ENCODE results near the gene PLEKHO2. TPM values are rescaled to one million over a fixed set of nuclear protein-coding genes. Genes with fewer than 3 reads are reported as not detected.
"Not testable (repeated sequence)": the region's sequence is repeated elsewhere in the genome, so short reads cannot be mapped to it uniquely, and the experiment has no call there.

Gene PLEKHO2, protein sequence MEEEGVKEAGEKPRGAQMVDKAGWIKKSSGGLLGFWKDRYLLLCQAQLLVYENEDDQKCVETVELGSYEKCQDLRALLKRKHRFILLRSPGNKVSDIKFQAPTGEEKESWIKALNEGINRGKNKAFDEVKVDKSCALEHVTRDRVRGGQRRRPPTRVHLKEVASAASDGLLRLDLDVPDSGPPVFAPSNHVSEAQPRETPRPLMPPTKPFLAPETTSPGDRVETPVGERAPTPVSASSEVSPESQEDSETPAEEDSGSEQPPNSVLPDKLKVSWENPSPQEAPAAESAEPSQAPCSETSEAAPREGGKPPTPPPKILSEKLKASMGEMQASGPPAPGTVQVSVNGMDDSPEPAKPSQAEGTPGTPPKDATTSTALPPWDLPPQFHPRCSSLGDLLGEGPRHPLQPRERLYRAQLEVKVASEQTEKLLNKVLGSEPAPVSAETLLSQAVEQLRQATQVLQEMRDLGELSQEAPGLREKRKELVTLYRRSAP
- total RNA-seq = 10.4 TPM
- long read RNA-seq, transcript PLEKHO2-201 (6 exons, 3,720 nt) = major isoform, 11 of 13 reads
- long read RNA-seq, partial matches to known transcripts = 2 of 13 reads
- long read RNA-seq, other reads (novel, unspliced or antisense) = 0 of 13 reads

DNA sequence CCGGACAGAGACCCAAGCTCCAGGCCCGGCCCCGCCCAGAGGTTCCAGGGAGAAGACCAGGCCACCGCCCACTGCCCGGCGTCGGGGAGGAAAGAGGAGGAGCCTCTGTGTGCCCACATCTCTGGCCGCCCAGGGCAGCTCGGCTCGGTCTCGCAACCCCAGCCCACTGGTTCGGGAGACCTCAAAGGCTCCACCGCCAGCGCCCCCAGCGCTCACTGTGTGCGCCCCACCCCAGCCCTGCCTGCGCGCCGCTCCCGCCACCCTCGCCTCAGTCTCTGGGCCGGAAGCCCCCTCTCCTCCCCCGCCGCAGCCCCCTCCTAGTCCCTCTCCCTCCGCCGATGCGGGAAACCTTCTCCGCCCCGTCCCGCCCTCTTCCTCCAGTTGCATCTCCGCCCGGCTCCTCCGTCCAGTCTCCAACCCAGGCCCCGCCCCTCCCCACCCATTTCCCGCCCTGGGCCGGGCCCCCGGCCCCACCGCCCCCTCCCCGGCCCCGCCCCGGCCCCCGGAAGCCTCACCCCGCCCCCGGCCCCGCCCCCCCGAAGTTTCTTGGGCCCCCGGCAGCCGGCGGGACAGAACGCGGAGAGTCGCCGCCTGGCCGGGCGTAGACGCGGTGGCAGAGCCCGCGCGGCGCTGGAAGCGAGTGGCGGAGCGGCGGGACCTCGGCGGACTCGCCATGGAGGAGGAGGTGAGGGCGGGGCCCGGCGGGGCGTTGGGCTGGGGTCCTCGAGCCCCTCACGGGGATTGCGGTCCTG lies at the start of gene PLEKHO2:
PLEKHO2 (plus strand) TSS at position 572 of the 752 bp plus-strand sequence; CDS start at position 674, 102 bp downstream.
- ATAC-seq = peak; percentile 90
- DNase-seq (ENCODE audit: missing footprints) = peak; percentile 99
- intact Hi-C loops (cut with DNase I) = loop anchor here (2.0 kb wide), 2 partner anchors 37 to 63 kb away; no protein-coding TSS in a partner anchor

- intact Hi-C loops (cut with DNase I) = no loop called here
- no peak for ATAC-seq
Measured at GRCh38 chr15:64792282-64792681, 49.4 kb upstream of the PLEKHO2 start.

GRCh38 chr15:64795299-64795698 lies 46.4 kb upstream of the PLEKHO2 start:
- not testable (repeated sequence) for DNase-seq (ENCODE audit: missing footprints)

More at GRCh38 chr15:64792282-64792681, 49.4 kb upstream of the PLEKHO2 start:
- DNase-seq (ENCODE audit: missing footprints) = no peak

GRCh38 chr15:64795921-64796320 lies 45.8 kb upstream of the PLEKHO2 start:
- ATAC-seq; DNase-seq (ENCODE audit: missing footprints); intact Hi-C loops (cut with DNase I): not testable (repeated sequence)

More at GRCh38 chr15:64795299-64795698, 46.4 kb upstream of the PLEKHO2 start:
- intact Hi-C loops (cut with DNase I); ATAC-seq: not testable (repeated sequence)

DNA sequence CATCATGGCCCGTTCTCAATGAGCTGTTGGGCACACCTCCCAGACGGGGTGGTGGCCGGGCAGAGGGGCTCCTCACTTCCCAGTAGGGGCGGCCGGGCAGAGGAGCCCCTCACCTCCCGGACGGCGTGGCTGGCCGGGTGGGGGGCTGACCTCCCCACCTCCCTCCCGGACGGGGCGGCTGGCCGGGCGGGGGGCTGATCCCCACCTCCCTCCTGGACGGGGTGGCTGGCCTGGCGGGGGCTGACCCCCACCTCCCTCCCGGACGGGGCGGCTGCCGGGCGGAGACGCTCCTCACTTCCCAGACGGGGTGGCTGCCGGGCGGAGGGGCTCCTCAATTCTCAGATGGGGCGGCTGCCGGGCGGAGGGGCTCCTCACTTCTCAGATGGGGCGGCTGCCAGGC lies 42.8 kb upstream of the PLEKHO2 start:
- intact Hi-C loops (cut with DNase I); DNase-seq (ENCODE audit: missing footprints); ATAC-seq: not testable (repeated sequence)

- intact Hi-C loops (cut with DNase I) = no loop called here
- no peak for ATAC-seq
- DNase-seq (ENCODE audit: missing footprints) = no peak
Measured at GRCh38 chr15:64800476-64800875, 41.2 kb upstream of the PLEKHO2 start.

DNA sequence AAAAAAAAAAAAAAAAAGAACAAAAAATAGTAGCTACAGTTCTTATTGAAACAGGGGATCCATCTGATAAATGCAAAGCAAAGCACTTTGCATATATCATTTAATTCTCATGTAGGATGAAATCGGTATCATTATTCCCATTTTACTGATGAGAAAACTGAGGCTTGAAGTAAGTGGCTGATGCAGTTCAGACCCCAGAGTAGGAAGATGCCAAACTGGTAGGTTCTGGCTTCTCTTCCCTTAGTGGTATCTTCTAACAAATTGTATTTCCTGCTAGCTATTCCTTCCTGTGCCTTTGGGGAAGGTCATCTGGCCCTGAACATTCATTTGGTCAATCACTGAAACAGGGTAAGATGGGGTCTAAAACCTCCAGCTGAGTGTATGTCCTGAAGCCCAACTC lies 38.2 kb upstream of the PLEKHO2 start:
- intact Hi-C loops (cut with DNase I) = no loop called here
- no peak for DNase-seq (ENCODE audit: missing footprints)
- no peak for ATAC-seq

GRCh38 chr15:64804619-64805018 lies 37.1 kb upstream of the PLEKHO2 start:
- no peak for ATAC-seq
- DNase-seq (ENCODE audit: missing footprints) = no peak
- intact Hi-C loops (cut with DNase I) = loop anchor here (5.0 kb wide), 1 partner anchor 32 kb away; no protein-coding TSS in a partner anchor

DNA sequence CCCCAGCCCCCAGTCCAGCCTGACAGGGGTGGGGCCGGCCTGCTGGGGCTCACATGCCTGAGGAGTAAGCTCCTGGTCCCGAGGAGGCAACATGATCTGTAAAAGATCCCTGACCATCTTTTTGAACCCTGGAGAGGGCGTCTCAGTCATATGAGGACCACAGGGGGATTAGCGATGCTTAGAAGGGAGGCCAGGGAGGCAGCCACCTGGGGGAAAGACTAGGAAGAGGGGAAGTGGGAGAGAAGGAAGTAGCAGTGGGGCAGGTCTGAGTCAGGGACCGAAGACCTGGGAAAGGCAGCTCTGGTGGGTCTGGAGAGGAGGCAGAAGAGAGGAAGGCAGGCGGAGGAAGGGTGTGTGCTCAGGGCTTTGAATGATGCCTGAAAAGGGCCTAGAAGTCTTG lies 35.2 kb upstream of the PLEKHO2 start:
- intact Hi-C loops (cut with DNase I) = loop anchor here (5.0 kb wide), 1 partner anchor 34 kb away; no protein-coding TSS in a partner anchor
- ATAC-seq (no peak), DNase-seq (ENCODE audit: missing footprints) (no peak)

- no peak for ATAC-seq
- no peak for DNase-seq (ENCODE audit: missing footprints)
- intact Hi-C loops (cut with DNase I) = loop anchor here (5.0 kb wide), 1 partner anchor 35 kb away; no protein-coding TSS in a partner anchor
Measured at GRCh38 chr15:64807051-64807749, 34.5 kb upstream of the PLEKHO2 start.

DNA sequence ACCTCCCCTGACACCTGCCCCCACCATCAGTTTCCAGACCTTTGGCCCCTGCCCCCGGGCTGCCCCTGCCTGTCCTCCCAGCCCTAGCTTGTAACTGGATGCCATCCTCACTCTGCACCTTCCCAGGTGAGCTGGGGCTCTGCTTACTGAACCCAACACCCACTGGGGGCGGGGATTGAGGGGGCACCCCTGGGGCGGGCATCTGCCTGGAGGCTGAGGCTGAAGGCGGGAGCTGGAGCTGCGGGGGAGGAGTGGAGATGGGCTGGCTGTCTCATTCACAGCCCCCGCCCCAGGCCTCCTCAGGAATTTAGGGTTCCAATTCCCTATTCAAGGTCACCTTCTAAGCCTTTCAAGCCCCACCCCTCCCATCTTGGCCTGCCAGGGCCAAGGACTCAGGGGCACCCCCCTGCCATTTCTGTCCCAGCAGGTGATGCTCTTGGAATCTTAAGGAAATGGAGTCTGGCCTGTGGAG lies 33.9 kb upstream of the PLEKHO2 start:
- no peak for DNase-seq (ENCODE audit: missing footprints)
- intact Hi-C loops (cut with DNase I) = loop anchor here (5.0 kb wide), 1 partner anchor 35 kb away; no protein-coding TSS in a partner anchor
- ATAC-seq = no peak

GRCh38 chr15:64808785-64809453 lies 32.8 kb upstream of the PLEKHO2 start:
- ATAC-seq = no peak
- intact Hi-C loops (cut with DNase I) = loop anchor here (5.0 kb wide), 1 partner anchor 37 kb away; no protein-coding TSS in a partner anchor
- DNase-seq (ENCODE audit: missing footprints) = no peak

DNA sequence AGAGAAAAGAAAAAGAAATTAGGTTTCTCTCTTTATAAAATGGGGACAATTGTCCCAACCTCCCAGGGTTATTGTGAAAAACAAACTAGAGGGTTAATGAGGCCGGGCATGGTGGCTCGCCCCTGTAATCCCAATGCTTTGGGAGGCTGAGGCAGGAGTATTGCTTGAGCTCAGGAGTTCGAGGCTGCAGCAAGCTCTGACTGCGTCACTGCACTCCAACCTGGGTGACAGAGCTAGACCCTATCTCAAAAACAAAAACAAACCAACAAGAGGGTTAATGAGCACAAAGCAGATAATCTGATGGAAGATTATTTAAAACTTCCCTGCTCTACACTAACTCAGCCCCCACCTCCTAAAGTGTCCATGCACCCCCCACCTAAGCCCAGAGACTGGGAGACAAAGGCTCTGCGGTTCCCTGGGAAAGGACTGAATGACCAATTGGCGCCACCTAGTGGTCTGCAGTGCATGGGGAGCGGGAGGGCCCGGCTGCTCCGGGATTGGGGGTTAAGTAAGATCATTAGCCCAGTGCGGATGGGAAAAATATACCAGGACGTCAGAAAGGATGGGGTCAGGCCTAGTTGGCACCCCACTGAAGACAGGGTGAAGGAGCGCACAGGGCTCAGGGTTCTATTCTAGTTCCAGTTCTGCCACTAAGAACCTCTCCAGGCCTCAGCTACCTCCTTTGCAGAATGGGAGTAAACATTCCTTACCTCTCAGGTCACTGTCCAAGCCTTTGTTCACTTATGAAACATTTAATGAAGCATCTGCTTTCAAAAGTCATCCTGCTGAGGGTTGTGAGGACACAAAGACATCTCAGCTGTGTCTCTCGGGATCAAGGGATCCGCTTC lies 31.8 kb upstream of the PLEKHO2 start:
- ATAC-seq (peak; percentile 87), DNase-seq (ENCODE audit: missing footprints) (peak; percentile 88)
- intact Hi-C loops (cut with DNase I) = loop anchor here (2.0 to 5.0 kb wide), 4 partner anchors 38 to 123 kb away; no protein-coding TSS in a partner anchor

DNA sequence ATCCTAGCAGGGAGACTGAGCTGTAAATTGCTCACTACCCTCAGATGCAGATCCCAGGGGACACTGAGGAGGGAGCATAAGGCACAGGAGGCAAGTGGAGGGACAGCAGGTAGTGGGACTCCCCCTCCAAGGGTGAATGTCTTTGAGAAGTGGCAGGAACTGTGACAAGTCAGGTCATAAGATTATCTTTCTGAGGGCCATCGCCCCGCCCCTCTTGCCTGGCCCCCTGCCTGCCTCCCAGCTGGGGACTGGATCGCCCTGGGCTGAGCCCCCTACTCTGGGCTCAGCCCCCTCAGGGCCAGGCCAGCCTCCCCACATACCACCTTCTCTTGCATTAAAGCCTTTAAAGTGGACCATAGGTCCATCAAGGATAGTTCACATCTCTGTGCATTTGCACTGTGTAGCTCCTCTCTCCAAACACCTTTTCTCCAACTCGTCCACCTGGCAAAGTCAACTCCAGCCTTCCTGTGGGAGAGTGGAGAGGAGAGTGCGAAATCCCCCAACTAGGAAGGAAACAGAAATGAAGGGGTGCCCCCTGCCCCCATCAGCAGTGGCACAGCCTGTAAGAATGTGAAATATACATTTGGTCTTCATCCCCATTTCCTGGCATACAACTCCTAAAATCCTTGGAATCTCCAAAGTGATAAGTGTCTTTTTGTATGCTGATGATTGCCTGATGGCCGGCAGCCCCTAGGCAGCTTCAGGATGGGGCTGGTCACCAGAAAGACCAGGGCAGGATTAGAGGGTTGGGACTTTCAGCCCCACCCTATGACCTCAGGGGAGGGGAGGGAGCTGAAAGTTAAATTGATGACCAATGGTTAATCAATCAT lies 31.0 kb upstream of the PLEKHO2 start:
- intact Hi-C loops (cut with DNase I) = loop anchor here (2.0 kb wide), 3 partner anchors 70 to 124 kb away; no protein-coding TSS in a partner anchor
- ATAC-seq (no peak), DNase-seq (ENCODE audit: missing footprints) (no peak)

GRCh38 chr15:64813075-64813474 lies 28.6 kb upstream of the PLEKHO2 start:
- DNase-seq (ENCODE audit: missing footprints) (no peak), ATAC-seq (peak; percentile 49)
- intact Hi-C loops (cut with DNase I) = no loop called here

DNA sequence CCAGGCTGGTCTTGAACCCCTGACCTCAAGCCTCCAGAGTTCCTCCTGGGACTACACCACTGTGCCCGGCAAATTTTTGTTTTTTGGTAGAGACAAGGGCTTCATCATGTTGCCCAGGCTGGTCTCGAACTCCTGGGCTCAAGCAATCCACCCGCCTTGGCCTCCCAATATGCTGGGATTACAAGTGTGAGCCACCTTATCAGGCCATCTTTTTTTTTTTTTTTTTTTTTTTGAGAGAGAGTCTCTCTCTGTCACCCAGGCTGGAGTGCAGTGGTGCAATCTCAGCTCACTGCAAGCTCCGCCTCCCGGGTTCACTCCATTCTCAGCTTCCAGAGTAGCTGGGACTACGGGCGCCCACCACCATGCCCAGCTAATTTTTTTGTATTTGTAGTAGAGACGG lies 27.4 kb upstream of the PLEKHO2 start:
- intact Hi-C loops (cut with DNase I); ATAC-seq: not testable (repeated sequence)

More for the DNA sequence above, 27.4 kb upstream of the PLEKHO2 start:
- not testable (repeated sequence) for DNase-seq (ENCODE audit: missing footprints)
